Caco-2 (cell line): ENCODE measurements around the gene FOXN3. TPM values are rescaled to one million over a fixed set of nuclear protein-coding genes. Genes with fewer than 3 reads are reported as not detected.

Source experiments
- BruUV-seq: library from RNA; stranded (reverse); fragments of 400-500 nt; replicated peaks from 2 replicates; lab custom pipeline; 2021; lab: Mats Ljungman, UMichigan
- CTCF ChIA-PET: fragments of 300-600 bp; sonication (Branson Sonifier 250); formaldehyde crosslinking; loops from one replicate; lab custom pipeline; 2022; ENCODE audit warnings: antibody characterized with exemption; lab: Charles Lee
- POLR2A ChIA-PET: fragments of 300-600 bp; sonication (Branson Sonifier 250); formaldehyde crosslinking; loops from one replicate; lab custom pipeline; 2022; ENCODE audit warnings: antibody characterized with exemption; lab: Charles Lee
- DNase-seq, 2 experiments: peaks; one replicate each; pipeline versions ENCODE4 v3.0.0 to v3.0.0-alpha.2; 2020 to 2022
- H3K27me3 ChIP-seq: replicated peaks from 2 replicates; pipeline ENCODE4 v1.6.0; 2011; ENCODE audit warnings: low read length; ENCODE audit not compliant: control insufficient read depth, insufficient read depth
- H3K36me3 ChIP-seq: 2 replicates; pipeline ENCODE4 v1.5.1; 2011; ENCODE audit warnings: low read length; ENCODE audit not compliant: control insufficient read depth, insufficient read depth
- H3K4me1 ChIP-seq: fragments of 250-450 bp; sonication (Bioruptor Pico); 2 replicates; pipeline ENCODE4 v1.5.1; 2020; ENCODE audit warnings: mild to moderate bottlenecking
- H3K4me3 ChIP-seq: 2 replicates; pipeline ENCODE4 v1.5.1; 2011; ENCODE audit warnings: low read depth, mild to moderate bottlenecking, control low read depth, low read length
- H3K9me3 ChIP-seq: fragments of 250-450 bp; sonication (Bioruptor Pico); 2 replicates; pipeline ENCODE4 v1.5.1; 2020; ENCODE audit warnings: mild to moderate bottlenecking, moderate library complexity
- H3K27ac Mint-ChIP-seq: one replicate; pipeline ENCODE4 v1.8.0; 2022; ENCODE audit warnings: mixed read lengths; ENCODE audit not compliant: unreplicated experiment
- H3K27me3 Mint-ChIP-seq: one replicate; pipeline ENCODE4 v1.8.0; 2022; ENCODE audit warnings: mixed read lengths; ENCODE audit not compliant: insufficient read depth, unreplicated experiment
- H3K36me3 Mint-ChIP-seq: one replicate; pipeline ENCODE4 v1.8.0; 2022; ENCODE audit warnings: mild to moderate bottlenecking, mixed read lengths; ENCODE audit not compliant: insufficient read depth, unreplicated experiment
- H3K4me1 Mint-ChIP-seq: one replicate; pipeline ENCODE4 v1.8.0; 2022; ENCODE audit warnings: low read depth, mixed read lengths; ENCODE audit not compliant: unreplicated experiment
- H3K4me3 Mint-ChIP-seq: one replicate; pipeline ENCODE4 v1.8.0; 2022; ENCODE audit warnings: mild to moderate bottlenecking, moderate library complexity, mixed read lengths; ENCODE audit not compliant: unreplicated experiment
- H3K9me3 Mint-ChIP-seq: one replicate; pipeline ENCODE4 v1.8.0; 2022; ENCODE audit warnings: mixed read lengths; ENCODE audit not compliant: unreplicated experiment
- intact Hi-C: fragments of 100-400 bp; cut with micrococcal nuclease; formaldehyde crosslinking; loops from one replicate; pipeline ENCODE4 v1.10.0; 2022; ENCODE audit not compliant: unreplicated experiment
- total RNA-seq: library from RNA; stranded (reverse); gene quantifications from 2 replicates; pipeline ENCODE4 v1.2.3, GENCODE V29; 2022
- TF ChIP-seq, protein P1 (sequence below), 2 experiments: fragments of 200-600 bp in 1 of 2; IDR thresholded peaks; 1 replicate in 1 of 2; 2 replicates in 1 of 2; pipeline versions ENCODE4 v1.5.1 to v1.8.0; 2011 to 2022; ENCODE audit warnings: antibody characterized with exemption in 1 of 2, control low read depth in 1 of 2, inconsistent platforms in 1 of 2, low read depth in 1 of 2, low read length in 1 of 2, mild to moderate bottlenecking in 1 of 2, moderate library complexity in 1 of 2; ENCODE audit not compliant: insufficient read depth in 1 of 2, severe bottlenecking in 1 of 2, unreplicated experiment in 1 of 2

Gene FOXN3
- total RNA-seq, 1 experiment from 2014 or later = 20.6 TPM

GRCh38 chr14:89244720-89245119, 172.3 kb downstream of the FOXN3 start:
- Mint-ChIP-seq H3K27ac (no peak overlapping the region), H3K27me3 (no peaks in the 10 kb centered on the region), H3K36me3 (no peaks in the 10 kb centered on the region), H3K4me3 (no peak overlapping the region), H3K9me3 (no peaks in the 10 kb centered on the region), H3K4me1 (peaks cover 15% of the 10 kb centered on the region)
- peaks cover 10% of the 10 kb centered on the region for H3K4me1 ChIP-seq
- no peaks in the 10 kb centered on the region for H3K9me3 ChIP-seq
- H3K36me3 ChIP-seq = no peaks in the 10 kb centered on the region
- ChIA-PET CTCF (no interaction called here), POLR2A (no interaction called here)
- intact Hi-C loops = no loop called here
- H3K27me3 ChIP-seq = no peaks in the 10 kb centered on the region
- no peak for DNase-seq
- TF ChIP-seq, protein P1, sequence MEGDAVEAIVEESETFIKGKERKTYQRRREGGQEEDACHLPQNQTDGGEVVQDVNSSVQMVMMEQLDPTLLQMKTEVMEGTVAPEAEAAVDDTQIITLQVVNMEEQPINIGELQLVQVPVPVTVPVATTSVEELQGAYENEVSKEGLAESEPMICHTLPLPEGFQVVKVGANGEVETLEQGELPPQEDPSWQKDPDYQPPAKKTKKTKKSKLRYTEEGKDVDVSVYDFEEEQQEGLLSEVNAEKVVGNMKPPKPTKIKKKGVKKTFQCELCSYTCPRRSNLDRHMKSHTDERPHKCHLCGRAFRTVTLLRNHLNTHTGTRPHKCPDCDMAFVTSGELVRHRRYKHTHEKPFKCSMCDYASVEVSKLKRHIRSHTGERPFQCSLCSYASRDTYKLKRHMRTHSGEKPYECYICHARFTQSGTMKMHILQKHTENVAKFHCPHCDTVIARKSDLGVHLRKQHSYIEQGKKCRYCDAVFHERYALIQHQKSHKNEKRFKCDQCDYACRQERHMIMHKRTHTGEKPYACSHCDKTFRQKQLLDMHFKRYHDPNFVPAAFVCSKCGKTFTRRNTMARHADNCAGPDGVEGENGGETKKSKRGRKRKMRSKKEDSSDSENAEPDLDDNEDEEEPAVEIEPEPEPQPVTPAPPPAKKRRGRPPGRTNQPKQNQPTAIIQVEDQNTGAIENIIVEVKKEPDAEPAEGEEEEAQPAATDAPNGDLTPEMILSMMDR (IDR thresholded peaks at IDR 0.05; ENCODE audit: insufficient read depth in 1 of 2, low read depth in 1 of 2, low read length in 1 of 2, severe bottlenecking in 1 of 2, unreplicated experiment in 1 of 2) = no peak
- no TSS peak for BruUV-seq
- no peak overlapping the region for H3K4me3 ChIP-seq

DNA sequence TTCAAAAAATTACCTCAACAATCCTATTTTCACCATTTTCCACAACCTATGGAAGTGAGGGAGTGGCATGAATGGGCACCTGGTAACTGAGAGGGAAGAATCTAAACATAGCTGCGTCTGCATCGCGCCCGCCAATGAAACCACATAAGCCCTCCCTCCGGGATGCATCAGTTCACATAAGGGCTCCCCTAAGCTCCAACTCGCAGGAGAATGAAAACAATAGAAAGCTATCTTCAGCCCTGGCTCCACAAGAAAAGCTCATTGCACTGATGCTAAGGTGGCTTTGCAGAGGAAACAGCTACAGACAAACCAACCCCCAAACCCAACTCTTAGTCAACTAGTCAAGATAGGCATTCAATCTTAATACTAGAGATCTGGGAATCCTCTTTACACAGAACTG, 173.3 kb downstream of the FOXN3 start:
- intact Hi-C loops = no loop called here
- peaks cover 10% of the 10 kb centered on the region for H3K4me1 ChIP-seq
- H3K27me3 Mint-ChIP-seq = no peaks in the 10 kb centered on the region
- BruUV-seq = no TSS peak
- no peak overlapping the region for H3K4me3 Mint-ChIP-seq
- H3K36me3 ChIP-seq = no peaks in the 10 kb centered on the region
- H3K36me3 Mint-ChIP-seq = no peaks in the 10 kb centered on the region
- DNase-seq = no peak
- no peak overlapping the region for H3K4me3 ChIP-seq
- POLR2A ChIA-PET = no interaction called here
- no peaks in the 10 kb centered on the region for H3K9me3 ChIP-seq
- H3K4me1 Mint-ChIP-seq = peaks cover 15% of the 10 kb centered on the region
- no peak overlapping the region for H3K27ac Mint-ChIP-seq
- TF ChIP-seq, protein P1 (IDR thresholded peaks at IDR 0.05; ENCODE audit: insufficient read depth in 1 of 2, low read depth in 1 of 2, low read length in 1 of 2, severe bottlenecking in 1 of 2, unreplicated experiment in 1 of 2) = no peak
- no peaks in the 10 kb centered on the region for H3K9me3 Mint-ChIP-seq
- H3K27me3 ChIP-seq = no peaks in the 10 kb centered on the region
- CTCF ChIA-PET = no interaction called here

DNA sequence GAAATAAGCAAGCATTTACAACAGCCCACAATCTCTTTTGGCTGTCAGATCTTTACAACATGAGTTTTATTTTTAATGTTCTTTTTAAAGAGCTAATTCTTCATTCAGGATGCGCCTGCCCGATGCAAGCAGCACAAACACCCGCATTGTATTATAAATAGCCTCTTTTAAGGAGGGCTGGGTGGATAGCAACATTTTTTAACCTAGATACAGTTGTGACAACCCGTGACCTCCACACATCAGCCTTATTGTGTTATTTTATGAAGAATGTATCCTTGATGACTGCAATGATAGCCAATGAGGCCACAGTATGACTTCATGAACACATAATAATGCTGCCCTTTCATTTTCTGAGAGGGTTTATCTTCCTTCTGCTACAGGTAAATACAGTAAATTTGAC, 173.7 kb downstream of the FOXN3 start:
- Histone ChIP-seq H3K4me1 (peaks cover 8% of the 10 kb centered on the region), H3K36me3 (no peaks in the 10 kb centered on the region), H3K9me3 (no peaks in the 10 kb centered on the region), H3K27me3 (no peaks in the 10 kb centered on the region), H3K4me3 (no peak overlapping the region)
- CTCF ChIA-PET = no interaction called here
- H3K27me3 Mint-ChIP-seq = no peaks in the 10 kb centered on the region
- DNase-seq = no peak
- intact Hi-C loops = no loop called here
- no peaks in the 10 kb centered on the region for H3K9me3 Mint-ChIP-seq
- no peaks in the 10 kb centered on the region for H3K36me3 Mint-ChIP-seq
- TF ChIP-seq, protein P1 (IDR thresholded peaks at IDR 0.05; ENCODE audit: insufficient read depth in 1 of 2, low read depth in 1 of 2, low read length in 1 of 2, severe bottlenecking in 1 of 2, unreplicated experiment in 1 of 2) = no peak
- peaks cover 11% of the 10 kb centered on the region for H3K4me1 Mint-ChIP-seq
- BruUV-seq = no TSS peak
- no peak overlapping the region for H3K27ac Mint-ChIP-seq
- POLR2A ChIA-PET = no interaction called here
- H3K4me3 Mint-ChIP-seq = no peak overlapping the region
